ENCODE results near the gene CCDC85B.

DNA sequence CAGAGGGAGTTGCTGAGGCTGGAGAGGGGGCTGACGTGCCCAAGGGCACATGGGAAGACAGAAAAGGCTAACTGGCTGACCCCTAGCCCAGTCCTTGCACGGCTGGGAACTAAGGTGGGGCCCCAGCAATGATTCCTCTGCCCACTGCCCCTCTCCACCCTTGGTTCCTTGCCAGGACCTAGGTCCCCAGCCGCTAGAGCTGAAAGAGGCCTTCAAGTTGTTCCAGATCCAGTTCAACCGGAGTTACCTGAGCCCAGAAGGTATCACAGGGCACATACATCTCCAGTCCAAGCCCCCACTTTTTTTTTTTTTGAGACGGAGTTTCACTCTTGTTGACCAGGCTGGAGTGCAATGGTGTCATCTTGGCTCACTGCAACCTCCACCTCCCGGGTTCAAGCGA, 10.4 kb upstream of the CCDC85B start:
- no peak for TF ChIP-seq POLR2A (IDR thresholded peaks at IDR 0.05; ENCODE audit: low read depth, low read length)
- no peak for TF ChIP-seq POLR2AphosphoS5 (IDR thresholded peaks at IDR 0.05; ENCODE audit: low read depth, low read length)
- TF ChIP-seq TAF1 (IDR thresholded peaks at IDR 0.05; ENCODE audit: borderline replicate concordance, low read depth, low read length) = no peak

All from GM12892 (cell line).